HCEC 1CT (cell line): Measurements from ENCODE around the gene RPRD1B.
"Not testable (repeated sequence)": the region's sequence is repeated elsewhere in the genome, so short reads cannot be mapped to it uniquely, and the experiment has no call there.

Source experiments
- DNase-seq: peaks from one replicate; pipeline ENCODE4 v3.0.0-alpha.2; 2017

The RPRD1B gene

DNA sequence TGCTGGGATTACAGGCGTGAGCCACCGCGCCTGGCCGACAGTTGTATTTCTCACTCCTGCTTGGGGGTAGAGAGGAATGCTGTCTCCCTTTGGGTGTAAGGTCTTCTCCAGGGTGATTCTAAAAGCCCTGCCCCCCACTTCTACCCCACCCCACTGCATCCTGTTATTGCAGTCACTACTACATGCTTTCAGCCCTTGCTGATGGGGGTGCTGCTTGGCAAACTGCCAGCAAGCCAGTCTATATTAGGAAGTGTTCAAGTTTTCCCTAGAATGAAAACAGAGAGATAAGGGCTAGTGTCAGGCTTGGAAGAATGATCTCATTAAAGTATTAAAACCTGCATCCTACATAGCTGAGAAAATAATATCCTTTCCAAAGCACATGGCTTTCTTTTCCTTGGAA is 31.6 kb upstream of the RPRD1B start:
- peak; percentile 13 for DNase-seq

DNA sequence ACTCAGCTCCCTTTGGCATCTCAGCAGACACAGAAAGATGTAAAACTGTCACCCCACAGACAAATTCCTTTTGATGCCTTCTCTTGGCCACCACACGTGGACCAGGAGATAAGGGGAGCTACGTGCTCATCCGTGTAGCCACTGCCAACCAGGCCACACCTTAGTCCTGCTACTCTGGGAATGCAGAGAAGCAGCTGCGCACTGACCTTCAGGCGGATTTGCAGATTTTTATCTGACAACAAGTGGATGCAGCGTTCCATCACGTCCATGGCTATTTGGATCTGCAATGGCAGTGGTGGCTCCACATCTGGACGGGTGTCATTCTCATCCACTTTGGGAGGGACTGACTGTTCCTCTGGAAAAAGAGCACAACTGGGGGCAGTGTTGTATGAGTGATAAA is 31.1 kb upstream of the RPRD1B start:
- no peak for DNase-seq

DNA sequence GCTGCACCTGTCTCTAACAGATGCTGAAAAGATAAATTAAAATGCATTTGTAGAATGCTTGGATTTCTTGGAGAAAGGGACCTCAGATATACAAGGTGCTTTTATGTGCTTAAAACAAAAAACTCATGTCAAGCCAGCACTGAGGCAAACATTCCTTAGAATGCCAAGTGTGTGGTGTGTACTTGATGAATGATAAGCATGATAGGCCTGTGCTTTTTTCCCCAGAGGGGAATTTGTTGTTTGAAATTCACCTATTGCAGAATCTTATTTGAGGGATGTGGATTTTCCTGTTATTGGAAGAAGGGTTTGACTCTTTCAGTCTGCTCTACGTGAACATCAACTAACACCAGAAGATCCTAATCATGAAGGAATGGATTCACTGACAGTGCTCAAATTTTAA is 29.1 kb upstream of the RPRD1B start:
- DNase-seq, result no peak

DNA sequence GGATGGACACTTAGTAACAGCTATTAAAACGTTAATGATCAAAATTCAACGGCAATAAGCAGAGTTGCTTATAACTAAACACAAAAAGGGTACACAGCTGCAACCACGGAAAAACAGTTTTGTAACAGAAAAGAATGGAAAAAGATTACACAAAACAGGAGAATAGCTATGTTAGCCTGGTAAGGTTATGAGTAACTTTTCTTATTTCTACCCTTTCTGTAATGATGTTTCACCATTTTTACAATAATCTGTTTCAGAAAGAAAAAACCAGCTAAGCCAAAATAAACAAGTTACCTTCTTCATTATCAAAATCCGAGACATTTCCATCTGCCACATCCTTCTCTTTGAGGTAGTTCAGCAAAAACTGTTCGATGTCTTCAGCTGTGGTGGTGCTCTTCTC is 27.6 kb upstream of the RPRD1B start:
- DNase-seq, result no peak

DNA sequence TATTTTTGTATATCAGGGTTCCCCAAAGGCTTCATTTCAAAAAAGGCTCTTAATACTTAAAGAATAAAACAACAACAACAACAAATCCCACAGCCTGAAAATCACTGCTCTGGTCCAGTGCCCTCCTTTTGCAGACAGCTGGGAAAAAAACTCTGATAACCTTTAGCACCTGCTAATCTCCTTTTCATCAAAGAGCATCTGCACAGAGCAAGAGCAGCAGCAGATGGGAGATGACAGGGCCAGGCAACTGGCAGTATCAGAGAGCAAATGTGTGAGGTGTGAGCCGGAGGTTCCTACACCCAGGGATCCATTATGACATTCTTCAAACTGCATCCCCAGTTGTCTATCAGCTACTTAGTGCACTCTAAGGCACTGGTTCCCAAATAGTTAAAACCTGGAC is 26.0 kb upstream of the RPRD1B start:
- no peak for DNase-seq

DNA sequence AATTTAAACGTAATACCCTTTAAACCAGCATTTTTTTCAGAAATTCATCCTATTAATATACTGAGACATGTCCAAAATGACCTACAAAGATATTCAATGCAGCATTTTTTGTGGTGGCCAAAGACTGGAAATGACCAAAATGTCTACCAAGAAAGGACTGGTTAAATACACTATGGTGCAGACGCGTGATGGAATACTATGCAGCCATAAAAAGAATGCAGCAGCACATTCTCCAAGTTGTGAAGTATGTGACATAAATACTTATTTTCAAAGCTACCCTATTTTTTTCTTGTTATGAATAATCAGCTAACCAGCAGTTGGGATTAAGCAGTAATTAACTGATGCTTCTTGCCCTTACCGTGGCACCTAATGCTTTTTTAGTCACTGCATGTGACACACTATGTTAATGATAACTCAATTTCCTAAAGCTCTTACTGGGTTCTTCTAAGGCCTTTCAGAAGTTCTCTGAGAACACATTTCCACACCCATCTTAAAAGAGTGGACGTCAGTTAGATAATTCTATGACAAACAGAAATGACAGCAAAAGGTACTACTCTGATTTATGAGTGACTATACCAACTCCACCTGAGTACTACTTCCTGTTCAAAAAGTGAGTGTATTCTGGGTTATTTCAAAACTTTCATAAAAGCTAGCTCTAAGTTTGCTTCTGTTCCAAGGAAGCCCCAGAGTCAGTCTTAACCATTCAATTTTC is 25.2 kb upstream of the RPRD1B start:
- no peak for DNase-seq

DNA sequence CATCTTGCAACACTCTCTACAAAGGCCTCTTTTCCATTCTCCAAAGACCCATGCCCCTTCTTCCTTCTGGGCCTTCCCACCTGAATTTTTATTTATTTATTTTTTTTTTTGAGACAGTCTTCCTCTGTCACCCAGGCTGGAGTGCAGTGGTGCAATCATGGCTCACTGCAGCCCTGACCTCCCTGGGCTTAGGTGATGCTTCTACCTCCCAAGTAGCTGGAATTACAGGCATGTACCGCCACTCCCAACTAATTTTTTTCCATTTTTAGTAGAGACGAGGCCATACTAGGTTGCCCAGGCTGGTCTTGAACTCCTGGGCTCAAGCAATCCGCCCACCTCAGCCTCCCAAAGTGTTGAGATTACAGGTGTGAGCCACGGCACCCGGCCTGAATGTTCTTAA is 24.1 kb upstream of the RPRD1B start:
- not testable (repeated sequence) for DNase-seq

DNA sequence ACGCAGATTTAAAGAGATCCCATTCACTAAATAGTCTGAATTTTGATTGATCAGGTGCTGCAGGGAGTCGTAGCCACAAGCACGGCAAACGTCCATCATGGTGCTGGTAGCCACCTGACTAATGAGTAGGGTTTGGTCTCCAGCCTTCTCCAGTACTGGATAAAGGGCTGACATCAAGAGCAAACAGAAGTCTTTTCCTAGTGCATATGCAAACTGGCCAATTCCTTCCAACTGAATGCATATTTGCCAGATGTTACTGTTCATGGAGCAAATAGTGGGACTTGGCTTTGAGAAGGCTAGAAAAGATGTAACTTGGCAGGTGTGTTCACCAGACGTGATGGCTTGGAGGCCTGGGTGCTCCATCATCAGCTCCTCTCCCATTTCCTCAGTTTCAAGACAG is 21.9 kb upstream of the RPRD1B start:
- DNase-seq, result no peak

DNA sequence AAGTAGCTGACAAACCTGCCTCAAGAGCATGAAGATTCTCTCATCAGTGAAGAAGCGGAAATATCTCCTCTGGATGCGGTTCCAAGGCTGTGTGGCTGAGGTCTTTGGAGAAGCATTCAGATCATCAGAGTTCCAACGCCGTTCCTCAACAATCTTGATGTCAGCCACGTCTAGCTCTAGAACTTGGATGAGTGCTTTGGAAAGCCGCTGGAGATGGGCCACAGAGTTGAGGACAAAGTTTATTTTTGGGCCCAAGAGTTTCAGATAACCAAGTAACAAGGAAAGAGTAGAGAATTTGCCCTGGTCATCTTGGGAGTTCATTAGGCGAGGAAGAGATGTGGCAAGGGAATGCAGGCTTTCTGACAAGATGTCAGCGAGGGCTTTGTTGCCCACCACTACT is 21.2 kb upstream of the RPRD1B start:
- DNase-seq, result no peak

DNA sequence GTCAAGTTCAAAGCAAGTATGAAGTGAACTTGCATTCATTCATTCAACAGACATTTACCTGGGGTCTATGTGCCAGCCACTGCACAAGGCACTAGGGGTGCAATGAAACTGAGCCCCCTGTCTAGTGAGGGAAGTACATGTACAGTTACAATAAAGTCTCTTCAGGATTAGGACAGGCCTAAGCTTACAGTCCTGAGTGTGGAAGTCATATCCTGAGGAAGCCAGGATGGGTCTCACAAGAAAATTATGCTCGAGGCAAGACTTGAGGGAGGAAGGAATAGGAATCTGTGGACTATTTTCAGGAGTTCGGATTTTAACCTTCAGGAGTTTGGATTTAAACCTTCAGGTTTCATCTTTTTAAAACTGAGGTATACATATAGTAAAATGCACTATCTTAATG is 19.7 kb upstream of the RPRD1B start:
- DNase-seq, result no peak

DNA sequence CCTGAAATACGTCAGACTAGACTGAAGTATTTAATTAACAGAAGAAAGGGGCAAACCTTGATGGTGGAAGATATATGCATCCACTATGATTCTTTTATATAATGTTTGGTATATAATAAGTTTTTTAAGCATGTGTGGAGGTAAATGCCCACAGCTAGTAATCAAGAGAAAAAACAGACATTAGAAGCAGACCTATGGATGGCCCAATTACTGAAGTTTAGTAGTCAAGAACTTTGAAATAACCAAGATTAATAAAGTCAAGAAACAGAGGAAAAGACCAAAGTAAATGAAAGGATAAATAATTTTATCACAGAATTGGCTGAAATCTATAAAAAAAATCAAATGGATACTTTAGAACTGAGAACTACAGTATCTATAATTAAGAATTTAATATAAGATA is 15.6 kb upstream of the RPRD1B start:
- DNase-seq, result no peak

DNA sequence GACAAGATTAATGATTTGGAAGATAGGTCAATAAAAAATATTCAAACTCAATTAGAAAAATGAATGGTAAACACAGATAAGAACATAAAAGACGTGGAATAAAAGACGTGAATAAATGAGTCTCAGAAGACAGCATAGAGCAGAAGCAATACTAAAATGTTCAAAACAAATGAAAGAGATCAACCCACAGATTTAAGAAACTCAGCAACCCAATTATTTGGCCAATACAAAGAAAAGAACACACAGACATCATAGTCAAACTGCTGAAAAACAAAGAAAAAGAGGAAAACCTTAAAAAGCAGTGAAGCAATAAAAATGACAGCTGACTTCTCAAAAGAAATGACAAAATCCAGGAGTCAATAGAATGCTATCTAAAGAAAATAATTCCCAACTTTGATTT is 15.2 kb upstream of the RPRD1B start:
- no peak for DNase-seq

DNA sequence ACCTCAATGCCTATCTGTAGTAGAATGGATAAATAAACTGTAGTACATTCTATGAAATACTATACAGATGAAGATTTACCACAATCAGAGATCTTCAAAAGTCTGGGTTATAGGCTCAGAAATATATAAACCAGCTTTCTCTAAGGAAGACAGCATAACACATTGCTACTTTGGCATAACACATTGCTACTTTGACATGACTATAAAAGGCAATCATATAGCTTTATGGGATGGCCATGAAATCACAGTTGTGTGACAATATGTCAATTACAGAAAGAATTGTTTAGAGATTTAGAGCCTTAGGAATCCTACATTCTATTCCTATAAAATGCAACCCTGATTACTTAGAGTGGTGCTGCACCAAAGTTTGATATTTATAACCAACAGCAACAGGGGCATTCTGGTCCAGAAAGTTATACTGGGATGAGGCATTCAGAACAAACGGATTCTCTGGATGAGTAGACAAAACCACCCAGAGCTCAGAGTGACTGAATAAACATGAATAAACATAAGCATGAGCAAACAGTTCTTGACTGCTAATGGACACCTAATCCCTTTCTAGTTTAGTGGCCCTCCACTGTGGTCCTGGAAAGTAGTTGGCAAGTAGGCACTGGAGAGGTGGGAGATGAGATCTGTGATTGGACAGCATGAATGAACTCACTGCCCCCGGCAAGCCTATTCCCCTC is 12.3 kb upstream of the RPRD1B start:
- peak; percentile 46 for DNase-seq

DNA sequence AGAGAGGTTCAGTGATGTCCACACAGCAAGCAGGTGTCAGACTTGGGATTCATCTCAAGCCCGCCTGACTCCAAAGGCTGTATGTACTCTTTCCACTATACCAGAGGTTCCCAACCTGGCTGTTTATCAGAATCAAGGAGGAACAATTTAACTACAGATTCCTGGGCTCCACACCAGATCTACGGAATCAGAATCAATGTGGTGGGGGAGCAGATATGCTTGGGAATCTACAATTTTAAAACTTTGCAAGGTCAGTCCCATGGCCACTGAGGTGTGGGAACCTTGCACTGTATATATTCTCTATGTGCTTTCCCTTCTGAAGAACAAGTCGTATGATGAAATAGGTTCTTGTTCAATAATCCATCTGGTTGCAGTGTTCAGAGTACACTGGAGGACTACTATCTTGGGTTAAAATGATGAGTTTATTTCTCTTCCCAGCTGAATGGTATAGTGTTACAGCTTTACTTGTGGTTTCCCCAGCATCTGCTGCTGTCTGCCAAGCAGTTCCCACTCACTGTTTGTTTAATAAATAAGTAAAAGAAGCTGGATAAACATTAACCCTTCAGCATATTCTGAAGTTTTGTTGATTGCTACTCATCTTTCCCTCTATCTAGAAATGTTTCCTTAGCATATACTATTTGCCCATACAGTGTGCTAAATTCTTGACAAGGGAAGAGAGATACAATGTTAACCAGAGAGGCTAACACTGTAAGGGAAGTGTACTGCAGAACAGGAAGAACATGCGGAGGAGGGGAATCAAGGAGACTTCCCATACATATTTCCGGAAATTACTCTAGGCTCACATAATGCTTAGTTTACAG is 10.2 kb upstream of the RPRD1B start:
- DNase-seq, result peak; percentile 88

DNA sequence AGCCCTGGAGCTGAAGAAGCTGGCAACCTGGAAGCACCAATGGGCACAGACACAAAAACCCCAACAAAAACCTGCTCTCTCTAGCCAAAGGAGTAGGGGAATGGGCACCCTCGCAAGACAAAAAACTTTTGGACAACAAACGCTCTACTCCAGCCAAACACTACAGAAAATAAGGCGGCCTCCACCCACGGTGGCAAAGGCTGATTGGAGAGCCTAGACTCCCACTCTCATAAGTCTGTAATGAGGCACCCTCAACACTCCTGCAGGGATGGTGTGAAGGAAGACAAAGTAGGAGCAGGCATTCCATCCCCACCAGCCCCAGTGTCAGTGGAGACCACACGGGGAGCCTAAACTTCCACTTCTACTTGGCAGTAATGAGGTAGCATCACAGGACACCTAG is 9.1 kb upstream of the RPRD1B start:
- DNase-seq, result no peak

DNA sequence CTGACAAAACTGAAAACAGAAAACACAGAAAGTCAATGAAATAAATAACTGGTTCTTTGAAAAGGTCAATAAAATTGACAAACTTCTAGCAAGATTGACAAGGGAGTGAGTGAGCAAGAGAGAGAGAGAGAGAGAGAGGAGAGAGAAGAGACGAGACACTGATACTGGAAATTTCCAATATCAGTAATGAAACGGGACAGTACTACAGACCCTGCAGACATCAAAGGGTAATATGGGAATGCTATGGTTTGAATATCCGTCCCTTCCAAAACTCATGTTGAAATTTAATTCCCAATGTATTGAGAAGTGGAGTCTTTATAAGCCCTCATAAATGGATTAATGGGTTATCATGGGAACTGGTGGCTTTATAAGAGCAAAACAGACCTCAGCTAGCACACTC is 4.1 kb upstream of the RPRD1B start:
- DNase-seq, result no peak

DNA sequence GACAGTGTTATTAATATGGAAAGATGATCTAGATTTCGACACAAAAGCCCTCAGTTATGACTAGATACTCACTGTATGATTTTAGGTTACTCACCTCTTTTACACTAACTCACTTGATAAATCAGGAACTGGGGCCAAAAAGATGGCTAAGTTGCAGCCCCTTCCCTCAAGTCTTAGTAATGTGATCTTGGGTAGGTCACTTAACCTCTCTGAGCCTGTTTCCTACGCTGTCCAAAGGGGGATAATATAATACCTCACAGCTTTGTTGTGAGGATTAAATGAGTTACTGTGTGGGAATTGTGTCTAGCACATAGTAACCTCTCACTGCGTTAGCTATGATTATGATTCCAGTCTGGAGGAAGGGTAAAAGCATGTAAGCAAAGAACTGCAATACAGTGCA is 1.6 kb upstream of the RPRD1B start:
- no peak for DNase-seq

DNA sequence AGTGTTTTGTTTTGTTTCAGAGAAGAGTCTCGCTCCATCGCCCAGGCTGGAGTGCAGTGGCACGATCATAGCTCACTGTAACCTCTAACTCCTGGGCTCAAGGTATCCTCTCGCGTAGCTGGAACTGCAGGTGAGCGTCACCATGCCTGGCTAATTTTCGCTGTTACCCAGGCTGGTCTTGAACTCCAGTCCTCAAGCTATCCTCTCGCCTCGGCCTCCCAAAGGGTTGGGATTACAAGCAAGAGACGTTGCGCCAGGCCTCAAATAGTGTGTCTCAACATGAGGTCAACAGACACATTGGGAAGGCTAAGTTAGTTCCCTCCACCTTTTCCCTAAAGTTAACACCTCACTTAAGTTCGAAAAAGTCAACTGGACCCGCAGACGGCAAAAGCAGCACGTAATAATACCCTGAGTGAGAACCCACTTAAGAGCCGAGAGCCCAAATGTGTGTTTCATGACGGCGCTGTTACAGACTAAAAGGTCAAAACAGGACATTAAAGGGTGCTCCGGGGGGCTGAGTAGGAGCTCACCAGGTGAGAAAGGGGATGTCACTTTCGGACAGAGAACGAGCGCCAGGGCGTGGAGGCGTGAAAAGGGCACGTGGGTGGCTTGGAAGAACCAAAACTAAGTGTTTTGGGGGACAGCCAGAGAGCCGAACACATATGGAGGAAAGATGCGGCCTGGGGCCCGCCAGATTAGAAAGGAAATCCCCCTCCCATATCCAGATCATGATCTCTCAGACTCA is 789 bp upstream of the RPRD1B start:
- no peak for DNase-seq

DNA sequence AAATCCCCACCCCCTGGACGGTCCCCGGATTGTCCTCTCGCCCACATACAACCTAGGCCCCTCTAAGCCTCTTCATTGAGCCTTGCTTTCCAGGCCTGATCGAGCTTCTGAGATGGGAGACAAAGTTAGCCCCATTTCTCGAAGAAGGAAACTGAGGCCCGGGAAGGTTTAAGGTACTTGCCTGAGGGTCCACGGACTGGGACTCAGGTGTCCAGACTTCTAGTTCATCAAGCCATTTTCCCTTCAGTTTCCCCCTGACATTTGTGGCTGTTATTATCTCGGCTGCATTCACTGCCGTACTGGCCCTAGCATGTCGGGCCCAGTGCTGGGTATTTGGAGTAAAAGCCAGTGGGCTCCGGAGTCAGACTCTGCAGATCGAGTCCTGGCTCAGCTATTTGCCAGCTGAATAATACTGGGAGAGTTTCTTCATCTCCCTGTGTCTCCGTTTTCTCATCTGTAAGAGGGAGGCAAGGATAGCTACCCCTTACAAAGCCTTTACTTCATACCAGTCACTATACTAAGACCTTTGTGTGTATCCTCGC is 633 bp downstream of the RPRD1B start:
- no peak for DNase-seq

DNA sequence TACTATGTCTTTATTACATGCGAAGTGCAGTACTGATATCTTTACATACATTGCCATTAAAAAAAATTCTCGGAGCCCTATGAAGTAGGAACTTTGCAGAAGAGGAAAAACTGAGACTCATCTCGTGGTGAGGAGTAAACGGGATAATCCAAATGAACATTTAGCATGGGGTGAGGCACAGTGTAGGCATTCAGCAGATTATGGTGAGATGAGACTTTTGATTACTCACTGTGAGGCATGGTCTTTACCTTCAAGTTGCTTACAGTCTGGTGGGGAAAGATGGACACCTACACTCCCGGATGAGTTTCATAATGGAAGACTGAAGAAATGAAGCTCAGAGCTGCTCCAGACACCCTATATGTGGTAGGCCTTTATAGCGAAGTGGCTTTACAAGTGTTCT is 1.4 kb downstream of the RPRD1B start:
- peak; percentile 7 for DNase-seq

DNA sequence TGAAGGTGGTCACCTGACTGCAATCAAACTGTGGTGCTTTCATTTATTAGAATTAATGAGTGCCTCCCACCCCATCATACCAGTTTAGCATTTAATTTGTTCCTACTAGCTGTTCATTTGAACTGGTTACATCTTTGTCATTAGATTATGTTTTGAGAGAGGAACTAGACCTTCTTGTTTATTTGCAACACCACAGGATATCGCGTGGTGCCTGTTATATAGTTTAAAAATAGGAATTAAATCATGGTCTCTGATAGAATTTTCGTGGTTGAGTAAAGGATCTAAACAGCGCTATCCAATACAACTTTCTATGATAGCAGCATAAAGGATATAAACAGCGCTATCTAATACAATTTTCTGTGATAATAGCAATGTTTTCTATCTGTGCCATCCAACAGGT is 2.8 kb downstream of the RPRD1B start:
- no peak for DNase-seq

DNA sequence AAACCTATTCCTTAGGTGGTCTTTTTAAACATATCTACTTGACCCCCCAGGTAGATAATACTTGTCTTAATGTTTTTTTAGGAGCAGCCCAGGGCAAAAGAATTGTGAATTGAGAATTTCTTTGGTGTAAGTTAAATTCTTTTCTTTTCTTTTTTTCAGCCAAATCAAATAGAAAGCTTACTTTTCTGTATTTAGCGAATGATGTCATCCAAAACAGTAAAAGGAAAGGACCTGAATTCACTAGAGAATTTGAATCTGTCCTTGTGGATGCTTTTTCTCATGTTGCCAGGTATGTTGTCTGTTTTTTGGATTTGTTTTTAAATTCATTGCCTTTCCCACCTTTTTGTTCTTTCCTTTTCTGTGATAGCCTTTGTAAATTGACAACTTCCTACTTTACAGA is 6.7 kb downstream of the RPRD1B start:
- DNase-seq, result no peak
